IMR-90 (cell line): ENCODE results near the gene ISCU. TPM values are rescaled to one million over a fixed set of nuclear protein-coding genes. Genes with fewer than 3 reads are reported as not detected.

ENCODE experiments used
- ATAC-seq: fragments of 200-7000 bp; cut with Tn5 transposase; 2 replicates; pipeline ENCODE4 v1.9.1; 2020; ENCODE audit warnings: low read depth, mild to moderate bottlenecking, moderate library complexity
- BruUV-seq: library from RNA; stranded (reverse); fragments of 400-500 nt; replicated peaks from 2 replicates; lab custom pipeline; 2021; lab: Mats Ljungman, UMichigan
- CTCF ChIA-PET: fragments of 300-600 bp; formaldehyde crosslinking; extraction: SDS; loops from one replicate; lab custom pipeline; 2021; ENCODE audit warnings: antibody characterized with exemption; lab: Yijun Ruan, JAX
- POLR2A ChIA-PET: fragments of 300-600 bp; sonication (Branson Sonifier 250); formaldehyde crosslinking; loops from one replicate; lab custom pipeline; 2022; ENCODE audit warnings: antibody characterized with exemption; ENCODE audit not compliant: unreplicated experiment; lab: Charles Lee
- DNase-seq: peaks from one replicate; pipeline ENCODE4 v3.0.0; 2013
- H2AFZ ChIP-seq: replicated peaks from 2 replicates; pipeline ENCODE3; 2013; ENCODE audit warnings: low read length, mild to moderate bottlenecking; ENCODE audit not compliant: poor library complexity
- H2AK5ac ChIP-seq: 2 replicates; pipeline ENCODE4 v1.6.1; 2013; ENCODE audit warnings: low read depth, low read length, inconsistent platforms
- H2AK9ac ChIP-seq: replicated peaks from 2 replicates; pipeline ENCODE3; 2013; ENCODE audit warnings: mild to moderate bottlenecking, low read depth, low read length, moderate library complexity; ENCODE audit not compliant: poor library complexity
- H2BK120ac ChIP-seq: 2 replicates; pipeline ENCODE4 v1.6.1; 2013; ENCODE audit warnings: low read depth, low read length, inconsistent platforms
- H2BK15ac ChIP-seq: 3 replicates; pipeline ENCODE4 v1.6.1; 2013; ENCODE audit warnings: low read depth, low read length, inconsistent platforms
- H2BK20ac ChIP-seq: 2 replicates; pipeline ENCODE4 v1.6.1; 2013; ENCODE audit warnings: low read depth, mild to moderate bottlenecking, inconsistent platforms, low read length, moderate library complexity
- H2BK5ac ChIP-seq: 2 replicates; pipeline ENCODE4 v1.6.1; 2013; ENCODE audit warnings: mild to moderate bottlenecking, low read depth, low read length, inconsistent platforms; ENCODE audit not compliant: poor library complexity, severe bottlenecking
- H3K14ac ChIP-seq: replicated peaks from 2 replicates; pipeline ENCODE4 v1.6.1; 2013; ENCODE audit warnings: low read depth, low read length, inconsistent platforms
- H3K18ac ChIP-seq: 2 replicates; pipeline ENCODE4 v1.6.1; 2013; ENCODE audit warnings: low read depth, low read length, control low read depth
- H3K23ac ChIP-seq: 2 replicates; pipeline ENCODE4 v1.6.1; 2013; ENCODE audit warnings: low read depth, low read length, inconsistent platforms
- H3K27ac ChIP-seq: 2 replicates; pipeline ENCODE4 v1.5.1; 2013; ENCODE audit warnings: mild to moderate bottlenecking, control low read depth, low read length; ENCODE audit not compliant: insufficient read depth
- H3K27me3 ChIP-seq: 2 replicates; pipeline ENCODE4 v1.6.1; 2013; ENCODE audit warnings: low read length; ENCODE audit not compliant: control insufficient read depth, insufficient read depth
- H3K36me3 ChIP-seq: 2 replicates; pipeline ENCODE4 v1.6.1; 2013; ENCODE audit warnings: low read length, mixed read lengths; ENCODE audit not compliant: control insufficient read depth, insufficient read depth
- H3K4ac ChIP-seq: 2 replicates; pipeline ENCODE4 v1.6.1; 2013; ENCODE audit warnings: low read depth, low read length, inconsistent platforms
- H3K4me1 ChIP-seq: 2 replicates; pipeline ENCODE4 v1.6.1; 2013; ENCODE audit warnings: low read length, mixed read lengths; ENCODE audit not compliant: control insufficient read depth, insufficient read depth
- H3K4me2 ChIP-seq: 2 replicates; pipeline ENCODE4 v1.6.1; 2013; ENCODE audit warnings: low read depth, mild to moderate bottlenecking, control low read depth, low read length, moderate library complexity
- H3K4me3 ChIP-seq: 2 replicates; pipeline ENCODE4 v1.5.1; 2013; ENCODE audit warnings: low read depth, mild to moderate bottlenecking, control low read depth, low read length, moderate library complexity; ENCODE audit not compliant: insufficient read depth
- H3K56ac ChIP-seq: 2 replicates; pipeline ENCODE4 v1.6.1; 2013; ENCODE audit warnings: low read length, inconsistent platforms; ENCODE audit not compliant: insufficient read depth; ENCODE audit errors: extremely low read depth
- H3K79me1 ChIP-seq, 2 experiments: 2 replicates each; pipeline ENCODE4 v1.6.1; 2013; ENCODE audit warnings: low read length in 2 of 2, inconsistent platforms in 1 of 2, low read depth in 1 of 2
- H3K9ac ChIP-seq: 2 replicates; pipeline ENCODE4 v1.6.1; 2013; ENCODE audit warnings: low read depth, low read length, control low read depth
- H3K9me1 ChIP-seq: 2 replicates; pipeline ENCODE4 v1.6.1; 2013; ENCODE audit warnings: low read length, inconsistent platforms; ENCODE audit not compliant: insufficient read depth
- H3K9me3 ChIP-seq: 2 replicates; pipeline ENCODE4 v1.6.1; 2013; ENCODE audit warnings: low read length; ENCODE audit not compliant: control insufficient read depth, insufficient read depth
- H4K20me1 ChIP-seq: 2 replicates; pipeline ENCODE4 v1.6.1; 2013; ENCODE audit warnings: low read length, inconsistent platforms; ENCODE audit not compliant: insufficient read depth
- H4K5ac ChIP-seq: 2 replicates; pipeline ENCODE4 v1.6.1; 2013; ENCODE audit warnings: mild to moderate bottlenecking, low read depth, low read length, control low read depth
- H4K8ac ChIP-seq, 2 experiments: 2 replicates each; pipeline ENCODE4 v1.6.1; 2013; ENCODE audit warnings: low read depth in 2 of 2, low read length in 2 of 2, control low read depth in 1 of 2, inconsistent platforms in 1 of 2
- H4K91ac ChIP-seq: 2 replicates; pipeline ENCODE4 v1.6.1; 2013; ENCODE audit warnings: low read depth, low read length, inconsistent platforms; ENCODE audit not compliant: insufficient read depth
- CTCF ChIP-seq: conservative IDR thresholded peaks from 2 replicates; pipeline ENCODE4 v1.5.1; 2012; ENCODE audit warnings: mild to moderate bottlenecking, low read depth, low read length, improper control_type of control experiment
- ELK1 ChIP-seq: fragments of 150-350 bp; IDR thresholded peaks from 2 replicates; pipeline ENCODE4 v1.6.1; 2016; ENCODE audit warnings: low read depth, mild to moderate bottlenecking, low read length, moderate library complexity, borderline replicate concordance
- FOS ChIP-seq: fragments of 150-350 bp; IDR thresholded peaks from 2 replicates; pipeline ENCODE4 v1.6.1; 2016; ENCODE audit warnings: low read depth, low read length
- MAZ ChIP-seq: IDR thresholded peaks from 2 replicates; pipeline ENCODE4 v1.6.1; 2012; ENCODE audit warnings: low read depth, mild to moderate bottlenecking, low read length, improper control_type of control experiment, moderate library complexity, borderline replicate concordance
- MXI1 ChIP-seq: IDR thresholded peaks from 2 replicates; pipeline ENCODE4 v1.6.1; 2012; ENCODE audit warnings: low read depth, mild to moderate bottlenecking, low read length, moderate library complexity, borderline replicate concordance
- RCOR1 ChIP-seq: IDR thresholded peaks from 2 replicates; pipeline ENCODE4 v1.6.1; 2012; ENCODE audit warnings: mild to moderate bottlenecking, low read length, improper control_type of control experiment; ENCODE audit not compliant: insufficient replicate concordance
- WGBS, 2 experiments: methylation state at CpG; one replicate each; pipeline versions ENCODE4 v1.1.5 to v1.1.7; 2013; ENCODE audit warnings: missing lambda C conversion rate in 2 of 2; ENCODE audit not compliant: insufficient read length in 1 of 2; ENCODE audit errors: extremely low coverage in 2 of 2; 5-methylcytosine and 5-hydroxymethylcytosine counted together
- dilution Hi-C: fragments of 300-500 bp; cut with HindIII; formaldehyde crosslinking; loops from one replicate; pipeline ENCODE4 v1.14.3; 2018; ENCODE audit warnings: low sequenced_read_pairs; ENCODE audit not compliant: unreplicated experiment
- in situ Hi-C: fragments of 300-500 bp; cut with MboI; formaldehyde crosslinking; loops from 3 replicates; pipeline ENCODE4 v1.14.3; 2019; ENCODE audit warnings: low sequenced_read_pairs, inconsistent platforms, mixed read lengths
- intact Hi-C: fragments of 100-400 bp; cut with micrococcal nuclease; formaldehyde crosslinking; loops from 2 replicates; pipeline ENCODE4 v1.10.0; 2022
- polyA plus RNA-seq, 3 experiments: library from polyadenylated mRNA; depleted of rRNA; stranded (reverse); fragments of >200 nt; gene quantifications; 2 replicates each; pipeline ENCODE4 v1.2.3, GENCODE V29; 2012; ENCODE audit warnings: low replicate concordance in 1 of 3
- total RNA-seq: library from RNA; depleted of rRNA; stranded (reverse); fragments of >200 nt; gene quantifications from 2 replicates; pipeline ENCODE4 v1.2.3, GENCODE V29; 2012

ISCU gene
- total and polyA plus RNA-seq, 2 of the 4 experiments (the other 2 are of a cell fraction) = 52.7 to 87.2 TPM

GRCh38 chr12:108615918-108616317, 53.5 kb downstream of the ISCU start:
- ATAC-seq = no peak
- Histone ChIP-seq H3K9me1 (peaks cover 6% of the 10 kb centered on the region; the same call in 1 of the 2 replicates), H2AK9ac (no peak overlapping the region), H3K23ac (no peak overlapping the region), H3K4me1 (peaks cover 6% of the 10 kb centered on the region), H2BK5ac (no peak overlapping the region), H3K4me3 (no peak overlapping the region), H3K27ac (no peak overlapping the region), H4K5ac (no peak overlapping the region), H3K4me2 (no peak overlapping the region), H4K8ac (no peak overlapping the region), H3K4ac (no peak overlapping the region), H3K14ac (no peak overlapping the region), H2AK5ac (no peak overlapping the region), H2BK20ac (no peak overlapping the region), H3K27me3 (no peaks in the 10 kb centered on the region), H3K9me3 (peaks cover 3% of the 10 kb centered on the region; the same call in 1 of the 2 replicates), H2AFZ (peak overlapping the region; percentile 26), H3K79me1 (peaks cover 0 to 5% of the 10 kb centered on the region in 2 experiments; a peak in 1 of 4 replicates), H3K18ac (no peak overlapping the region), H3K9ac (no peak overlapping the region), H2BK15ac (no peak overlapping the region), H3K36me3 (no peaks in the 10 kb centered on the region), H3K56ac (no peak overlapping the region), H4K91ac (no peak overlapping the region; the same call in 1 of the 2 replicates), H2BK120ac (no peak overlapping the region; the same call in 1 of the 2 replicates), H4K20me1 (no peaks in the 10 kb centered on the region)
- BruUV-seq = no TSS peak
- intact Hi-C loops = no loop called here
- DNase-seq = no peak
- no peak for TF ChIP-seq MXI1
- no peak for TF ChIP-seq MAZ
- no peak for TF ChIP-seq RCOR1
- TF ChIP-seq ELK1 = no peak
- no peak for TF ChIP-seq FOS
- no peak for TF ChIP-seq CTCF
- in situ Hi-C loops = loop anchor here (5.0 kb wide), 1 partner anchor 49 kb away; no protein-coding TSS in a partner anchor
- ChIA-PET CTCF (no interaction called here), POLR2A (no interaction called here)
- dilution Hi-C loops = no loop called here
- WGBS, 2 experiments = no CpG with 5 or more reads among the region's 1 CpG
